ENCODE measurements around the gene SHROOM4. TPM values are rescaled to one million over a fixed set of nuclear protein-coding genes. Genes with fewer than 3 reads are reported as not detected.

The SHROOM4 gene
- total RNA-seq, 1 donor from 2014 or later, result 22.0 TPM

- no peak for DNase-seq (ENCODE audit: low spot score)
Measured at GRCh38 chrX:50618788-50619558, 195.0 kb downstream of the SHROOM4 start.

DNA sequence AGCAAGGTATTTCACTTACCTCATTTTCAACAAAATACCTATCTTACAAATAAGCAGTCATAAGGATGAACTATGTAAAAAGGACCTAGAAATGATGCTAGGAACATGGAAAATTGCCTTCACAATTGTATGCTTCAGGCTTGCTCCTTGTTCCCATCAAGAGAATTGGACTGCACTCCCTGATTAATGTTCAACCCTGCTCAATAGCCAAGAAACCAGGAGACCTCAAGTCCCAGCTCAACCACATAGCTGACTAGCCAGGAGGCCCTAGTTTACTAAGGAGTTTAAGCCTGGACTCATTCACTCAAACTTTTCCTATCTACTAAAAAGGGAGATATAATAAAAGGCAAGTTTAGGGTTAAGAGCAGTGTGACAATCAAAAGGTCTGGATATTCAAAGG, 196.8 kb downstream of the SHROOM4 start:
- DNase-seq (ENCODE audit: low spot score), result no peak

DNA sequence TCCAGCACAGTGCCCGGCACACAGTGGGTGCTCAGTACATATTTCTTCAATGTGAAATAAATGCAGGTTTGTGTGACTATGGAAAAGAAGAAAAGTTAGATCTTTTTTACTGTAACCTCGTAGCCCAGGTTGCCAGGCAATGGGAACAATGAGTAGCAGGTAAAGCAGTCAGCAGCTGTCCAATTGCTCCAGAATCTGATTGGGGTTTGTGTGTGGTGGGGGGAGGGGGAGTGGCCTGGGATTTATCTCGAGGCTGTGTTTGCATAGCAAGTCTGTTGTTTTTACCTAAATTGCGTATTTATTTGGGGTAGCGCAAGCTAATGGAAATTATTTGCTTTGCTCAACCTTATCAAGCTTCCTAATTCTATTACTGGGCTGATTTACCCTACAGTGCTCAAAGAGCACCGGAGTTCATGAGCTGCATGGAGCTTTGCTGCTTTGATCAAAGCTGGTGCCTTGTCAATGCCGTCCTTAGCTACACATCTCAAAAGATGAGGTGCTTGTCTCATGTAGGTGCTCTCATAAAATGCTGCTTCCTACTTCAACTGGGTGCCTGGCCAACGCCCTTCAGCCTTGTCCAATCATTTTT, 198.3 kb downstream of the SHROOM4 start:
- no peak for DNase-seq (ENCODE audit: low spot score)

GRCh38 chrX:50614460-50614859, 199.5 kb downstream of the SHROOM4 start:
- DNase-seq (ENCODE audit: low spot score), result no peak

DNA sequence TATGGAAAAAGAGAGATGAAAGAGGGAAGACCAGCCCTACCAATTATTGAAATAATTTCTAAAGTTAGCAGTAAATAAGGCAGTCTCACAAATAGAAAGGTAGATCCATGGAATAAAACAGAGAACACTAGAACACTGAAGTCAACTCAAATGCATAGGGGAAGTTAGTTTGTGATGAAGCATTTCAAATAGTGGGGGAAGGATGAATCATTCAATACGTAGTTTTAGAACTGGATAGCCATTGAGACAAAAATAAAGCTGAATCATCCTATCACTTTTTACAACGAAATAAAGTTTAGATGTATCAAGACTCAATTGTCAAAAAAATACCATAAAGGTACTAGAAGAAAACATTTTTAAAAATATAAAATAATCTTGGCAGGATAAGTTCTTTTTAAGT, 200.1 kb downstream of the SHROOM4 start:
- DNase-seq (ENCODE audit: low spot score), result no peak

- no peak for DNase-seq (ENCODE audit: low spot score)
Measured at GRCh38 chrX:50609796-50610195, 204.2 kb downstream of the SHROOM4 start.

- no peak for DNase-seq (ENCODE audit: low spot score)
Measured at GRCh38 chrX:50606300-50606950, 207.6 kb downstream of the SHROOM4 start.

- no peak for DNase-seq (ENCODE audit: low spot score)
Measured at GRCh38 chrX:50596056-50596455, 217.9 kb downstream of the SHROOM4 start.

DNA sequence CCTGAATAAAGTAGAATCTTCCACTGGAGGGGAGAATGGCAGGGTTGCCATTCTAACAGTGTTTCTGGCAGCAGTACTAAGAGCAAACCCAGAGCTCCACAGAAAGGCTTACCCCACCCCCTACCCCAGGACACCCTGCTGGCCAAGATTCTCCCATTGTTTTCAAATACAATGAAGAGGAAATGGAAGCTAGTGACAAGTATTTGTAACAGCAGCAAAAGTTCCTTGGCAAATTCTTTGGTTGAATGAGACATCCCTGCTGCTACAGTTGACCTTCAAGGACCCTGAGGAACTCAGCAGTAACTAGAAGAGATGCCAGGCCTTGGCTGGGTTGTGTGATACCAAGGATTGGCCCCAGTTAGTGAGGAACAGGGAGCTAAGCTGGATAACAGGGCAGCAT, 219.2 kb downstream of the SHROOM4 start:
- DNase-seq (ENCODE audit: low spot score), result no peak

- DNase-seq (ENCODE audit: low spot score), result no peak
Measured at GRCh38 chrX:50586980-50587379, 227.0 kb downstream of the SHROOM4 start.

GRCh38 chrX:50586407-50586806, 227.6 kb downstream of the SHROOM4 start:
- DNase-seq (ENCODE audit: low spot score), result no peak

DNA sequence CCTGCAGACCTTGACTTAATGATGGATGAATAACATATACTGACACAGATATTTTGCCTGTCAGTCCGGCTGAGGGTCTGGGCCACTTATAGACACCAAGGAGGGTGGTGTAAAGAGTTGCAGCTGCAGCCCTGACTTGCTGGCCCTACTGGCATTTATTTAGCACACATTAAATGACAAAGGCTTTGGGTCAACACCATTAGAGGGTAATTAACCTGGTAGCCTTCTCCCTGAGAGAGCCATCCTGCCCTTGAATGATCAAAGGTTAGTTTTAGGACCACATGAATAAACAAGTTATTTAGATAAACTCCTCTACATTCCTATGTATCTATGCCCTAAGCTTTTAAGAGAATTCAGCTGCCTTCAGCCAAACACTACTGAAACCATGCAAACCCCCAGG, 232.6 kb downstream of the SHROOM4 start:
- no peak for DNase-seq (ENCODE audit: low spot score)

- DNase-seq (ENCODE audit: low spot score), result no peak
Measured at GRCh38 chrX:50579955-50580354, 234.0 kb downstream of the SHROOM4 start.

DNA sequence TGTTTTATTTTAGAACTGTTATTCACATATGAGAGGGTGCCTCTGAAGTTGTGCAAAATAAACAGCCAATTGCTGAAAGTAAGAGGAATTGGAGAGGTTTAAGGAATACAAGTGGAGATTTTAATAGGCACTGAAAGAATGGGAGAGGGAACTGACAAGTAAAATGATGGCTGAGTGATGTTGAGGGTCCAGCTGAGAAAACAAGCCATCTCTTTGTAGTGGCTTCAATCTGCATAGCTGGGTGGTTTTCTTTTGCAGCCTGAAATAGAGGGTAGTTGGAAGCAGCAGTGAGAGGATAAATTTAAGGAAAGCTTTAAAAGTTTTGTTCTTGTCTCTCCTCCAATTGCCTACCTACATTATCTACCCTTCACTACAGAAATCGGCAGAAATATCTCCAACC, 236.7 kb downstream of the SHROOM4 start:
- no peak for DNase-seq (ENCODE audit: low spot score)

DNA sequence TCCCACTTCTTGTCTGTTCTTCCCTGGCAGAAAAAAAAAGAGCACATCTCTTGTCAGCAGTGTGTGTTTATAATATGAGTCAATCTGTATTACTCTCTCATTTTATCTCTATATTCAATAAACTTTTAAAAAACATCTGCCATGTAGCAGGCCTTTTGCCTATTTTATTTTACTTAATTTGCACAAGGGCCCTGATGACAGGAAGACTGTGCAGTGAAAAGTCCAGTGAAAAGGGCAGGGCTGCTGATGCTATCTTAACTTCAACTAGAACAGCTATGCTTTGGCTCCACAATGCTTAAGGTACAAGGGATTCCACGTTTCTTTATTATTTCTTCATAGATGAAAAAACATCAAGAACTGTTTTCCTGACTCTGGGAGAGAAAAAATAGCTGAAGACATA, 246.4 kb downstream of the SHROOM4 start:
- no peak for DNase-seq (ENCODE audit: low spot score)

DNA sequence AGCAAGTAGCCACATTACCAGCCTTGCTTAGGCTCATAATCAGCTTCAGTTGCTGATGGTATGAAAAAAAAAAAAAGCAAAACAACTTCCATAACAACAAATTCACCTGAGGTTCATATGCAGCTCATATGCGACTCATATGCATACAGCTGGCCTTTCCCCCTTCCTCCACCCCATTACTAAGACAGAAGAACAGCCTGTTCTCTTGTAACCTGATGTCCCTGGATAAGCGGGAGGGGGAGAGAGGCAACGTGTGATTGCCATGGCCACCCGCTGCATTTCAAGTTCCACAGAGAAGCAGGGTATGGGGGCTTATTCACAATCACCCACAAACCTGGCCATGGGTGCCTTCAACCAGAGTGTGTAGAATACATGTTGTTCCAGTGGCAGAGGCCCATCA, 248.3 kb downstream of the SHROOM4 start:
- DNase-seq (ENCODE audit: low spot score), result no peak

Other genes with a start within 250 kb of the SHROOM4 start
- gene BMP15, start 96.5 kb upstream of the SHROOM4 start, total RNA-seq, result not detected

All from mesenteric fat pad (tissue), 1 donor.